Measurements from ENCODE around the gene RAB20.

DNA sequence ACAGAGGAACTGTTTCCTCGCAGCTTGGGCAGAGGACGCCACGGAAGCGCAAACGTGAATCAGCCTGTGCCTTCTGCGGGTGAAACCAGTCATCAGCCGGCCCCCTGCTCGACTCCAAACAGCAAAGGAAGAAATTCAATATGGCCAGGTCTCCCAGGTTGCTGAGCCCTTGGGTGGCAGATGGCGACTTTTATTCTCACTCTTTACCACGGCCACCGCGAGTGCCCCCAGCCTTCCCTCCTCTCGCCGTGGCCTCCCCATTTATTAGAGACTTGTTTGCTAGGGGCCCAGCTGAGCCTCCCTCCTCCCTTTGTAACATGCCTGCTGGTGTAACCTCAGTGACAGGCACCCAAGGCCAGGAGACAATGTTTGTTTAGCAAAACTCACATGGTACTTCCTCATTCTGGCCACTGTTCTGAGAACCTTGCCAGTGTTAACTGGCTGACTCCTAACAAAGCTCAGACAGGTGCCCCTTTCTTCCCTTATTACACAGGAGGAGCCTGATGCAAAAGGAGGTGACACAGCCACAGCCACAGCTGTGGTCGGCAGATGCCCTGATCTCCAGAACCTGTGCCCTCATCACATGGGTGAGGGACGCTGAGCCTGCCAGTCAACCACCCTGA lies 5.8 kb downstream of the RAB20 start:
- TF ChIP-seq, protein P1, sequence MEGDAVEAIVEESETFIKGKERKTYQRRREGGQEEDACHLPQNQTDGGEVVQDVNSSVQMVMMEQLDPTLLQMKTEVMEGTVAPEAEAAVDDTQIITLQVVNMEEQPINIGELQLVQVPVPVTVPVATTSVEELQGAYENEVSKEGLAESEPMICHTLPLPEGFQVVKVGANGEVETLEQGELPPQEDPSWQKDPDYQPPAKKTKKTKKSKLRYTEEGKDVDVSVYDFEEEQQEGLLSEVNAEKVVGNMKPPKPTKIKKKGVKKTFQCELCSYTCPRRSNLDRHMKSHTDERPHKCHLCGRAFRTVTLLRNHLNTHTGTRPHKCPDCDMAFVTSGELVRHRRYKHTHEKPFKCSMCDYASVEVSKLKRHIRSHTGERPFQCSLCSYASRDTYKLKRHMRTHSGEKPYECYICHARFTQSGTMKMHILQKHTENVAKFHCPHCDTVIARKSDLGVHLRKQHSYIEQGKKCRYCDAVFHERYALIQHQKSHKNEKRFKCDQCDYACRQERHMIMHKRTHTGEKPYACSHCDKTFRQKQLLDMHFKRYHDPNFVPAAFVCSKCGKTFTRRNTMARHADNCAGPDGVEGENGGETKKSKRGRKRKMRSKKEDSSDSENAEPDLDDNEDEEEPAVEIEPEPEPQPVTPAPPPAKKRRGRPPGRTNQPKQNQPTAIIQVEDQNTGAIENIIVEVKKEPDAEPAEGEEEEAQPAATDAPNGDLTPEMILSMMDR (IDR thresholded peaks at IDR 0.05; ENCODE audit: low read length): no peak
- no peak for TF ChIP-seq EZH2 (IDR thresholded peaks at IDR 0.05; ENCODE audit: borderline replicate concordance, low read length)
